Islet precursor cell (in vitro differentiated cells): Measurements from ENCODE around the gene MEA1.

Source experiments
- DNase-seq: peaks from one replicate; pipeline ENCODE4 v3.0.0-alpha.2; 2018

The MEA1 gene

GRCh38 chr6:42969431-42969830 is 44.3 kb downstream of the MEA1 start:
- no peak for DNase-seq

DNA sequence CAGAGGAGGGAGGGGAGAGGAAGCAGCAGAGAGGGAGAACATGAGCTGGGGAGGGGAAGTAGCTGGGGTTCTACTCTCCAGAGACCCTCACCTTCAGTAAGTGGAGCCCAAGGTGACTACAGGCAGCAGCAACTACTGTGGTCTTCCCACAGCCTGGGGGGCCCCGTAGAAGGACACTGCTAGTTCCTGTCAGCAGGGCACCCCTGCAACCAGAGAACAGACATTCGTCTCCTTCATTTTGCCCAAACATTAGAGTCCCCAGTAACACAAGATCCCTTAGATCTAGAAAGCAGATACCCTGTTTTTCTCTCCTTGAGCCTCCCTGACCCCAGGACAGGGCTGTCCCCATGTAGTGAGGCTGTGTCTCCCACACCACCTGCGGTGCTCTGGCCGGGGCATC is 45.0 kb downstream of the MEA1 start:
- no peak for DNase-seq

GRCh38 chr6:42968126-42968701 is 45.5 kb downstream of the MEA1 start:
- no peak for DNase-seq

DNA sequence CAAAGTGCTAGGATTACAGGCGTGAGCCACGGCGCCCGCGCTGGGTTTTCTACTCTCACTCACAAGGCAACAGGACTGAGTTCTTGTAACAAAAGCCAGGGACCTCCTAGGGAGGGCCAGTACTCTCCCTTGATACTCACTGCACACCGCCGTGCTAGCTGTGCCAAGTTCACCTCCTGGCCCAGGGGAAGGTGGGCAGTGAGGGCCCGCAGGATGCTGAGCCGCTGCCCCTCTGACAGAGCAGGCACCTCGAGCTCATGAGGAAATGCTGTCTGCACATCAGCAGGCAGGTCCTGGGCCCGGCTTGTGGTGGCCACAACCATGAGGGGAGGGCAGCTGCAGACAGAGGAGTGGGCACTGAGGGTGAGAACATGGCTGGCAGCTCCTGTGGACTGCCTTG is 46.5 kb downstream of the MEA1 start:
- DNase-seq, result no peak

GRCh38 chr6:42966571-42966970 is 47.2 kb downstream of the MEA1 start:
- DNase-seq, result no peak

DNA sequence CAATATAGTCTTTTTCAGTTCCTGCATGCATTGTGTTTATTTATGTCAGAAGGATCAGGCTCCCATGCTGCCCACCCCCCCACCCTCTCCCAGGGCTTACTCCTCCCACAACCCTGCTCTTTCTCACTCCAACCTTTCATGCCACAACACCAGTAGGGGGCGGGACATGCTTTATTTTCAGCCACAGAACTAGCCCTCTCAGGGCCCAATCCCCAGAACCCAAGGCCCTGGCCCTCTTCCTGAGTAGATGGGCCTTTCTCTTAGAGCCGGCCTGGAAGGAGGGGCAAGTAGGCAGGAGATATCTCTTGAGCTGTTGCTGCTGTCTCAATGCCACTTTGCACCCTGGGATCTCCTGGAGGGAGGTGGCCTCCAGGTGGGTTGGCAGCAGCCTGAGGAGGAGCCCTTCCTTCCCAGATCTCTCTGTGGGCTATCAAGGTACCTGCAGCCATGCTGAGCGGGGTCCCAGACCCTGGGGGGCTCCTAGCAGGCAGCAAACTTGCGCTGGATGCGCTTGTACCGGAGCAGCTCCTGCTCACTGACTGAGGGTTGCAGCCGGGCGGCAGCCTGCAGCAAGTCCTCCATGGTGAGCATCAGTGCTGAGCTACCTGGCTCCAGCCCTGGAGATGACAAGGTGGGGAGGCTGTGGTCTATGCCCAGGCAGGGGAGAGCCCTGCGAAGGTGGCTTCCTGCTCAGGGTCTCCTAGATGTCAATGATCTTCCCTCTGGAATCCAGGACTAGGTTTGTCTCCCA is 49.7 kb downstream of the MEA1 start:
- DNase-seq, result peak; percentile 90

GRCh38 chr6:42963179-42963854 is 50.4 kb downstream of the MEA1 start:
- DNase-seq, result no peak

DNA sequence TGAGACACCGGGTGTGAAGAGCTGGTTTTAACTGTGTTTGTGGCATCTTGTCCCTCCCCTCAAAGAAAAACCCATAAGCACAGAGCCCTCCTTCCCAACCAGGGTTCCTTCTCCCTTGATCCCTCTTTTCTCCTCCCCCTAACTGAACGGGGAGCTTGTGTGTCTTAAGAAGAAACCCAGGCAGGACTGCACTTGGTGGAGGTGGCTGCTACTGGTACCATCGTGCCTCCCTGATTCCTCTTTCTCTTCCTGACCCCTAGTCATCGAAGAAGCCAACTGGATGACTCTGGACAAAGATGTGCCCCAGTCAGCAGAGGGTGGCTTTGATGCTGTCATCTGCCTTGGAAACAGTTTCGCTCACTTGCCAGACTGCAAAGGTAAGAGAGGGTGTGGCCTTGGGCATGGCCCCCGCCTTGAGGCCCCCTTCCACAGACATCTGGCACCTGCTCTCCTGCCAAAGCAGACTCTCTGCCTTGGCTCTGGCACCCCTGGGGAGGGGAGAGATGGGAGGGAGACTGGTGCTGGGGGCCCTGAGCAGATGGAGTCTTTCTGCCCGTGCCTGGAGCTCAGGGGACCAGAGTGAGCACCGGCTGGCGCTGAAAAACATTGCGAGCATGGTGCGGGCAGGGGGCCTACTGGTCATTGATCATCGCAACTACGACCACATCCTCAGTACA is 51.1 kb downstream of the MEA1 start:
- DNase-seq, result no peak

GRCh38 chr6:42962096-42962495 is 51.6 kb downstream of the MEA1 start:
- no peak for DNase-seq
